H9 (cell line): Measurements from ENCODE around the gene RPL12. TPM values are rescaled to one million over a fixed set of nuclear protein-coding genes. Genes with fewer than 3 reads are reported as not detected.

Source experiments
- DNase-seq: peaks from one replicate; pipeline ENCODE4 v3.0.0-alpha.2; 2017
- H2AFZ ChIP-seq: one replicate; pipeline ENCODE4 v1.6.1; 2013; ENCODE audit warnings: mild to moderate bottlenecking, low read length, control low read depth, moderate library complexity
- H2AK5ac ChIP-seq: 2 replicates; pipeline ENCODE4 v1.6.1; 2013; ENCODE audit warnings: low read length, control low read depth, mixed read lengths; ENCODE audit not compliant: insufficient read length
- H2BK120ac ChIP-seq: one replicate; pipeline ENCODE4 v1.6.1; 2013; ENCODE audit warnings: low read depth, mild to moderate bottlenecking, low read length, control low read depth, inconsistent platforms; ENCODE audit not compliant: poor library complexity, severe bottlenecking
- H2BK12ac ChIP-seq: 2 replicates; pipeline ENCODE4 v1.6.1; 2013; ENCODE audit warnings: low read length, control low read depth, mixed read lengths, low read depth; ENCODE audit not compliant: insufficient read length
- H2BK15ac ChIP-seq: 2 replicates; pipeline ENCODE4 v1.6.1; 2013; ENCODE audit warnings: low read depth, low read length, control low read depth
- H2BK20ac ChIP-seq: one replicate; pipeline ENCODE4 v1.6.1; 2013; ENCODE audit warnings: low read depth, mild to moderate bottlenecking, low read length, control low read depth, inconsistent platforms; ENCODE audit not compliant: poor library complexity, severe bottlenecking
- H2BK5ac ChIP-seq: 2 replicates; pipeline ENCODE4 v1.6.1; 2013; ENCODE audit warnings: low read length, control low read depth, mixed read lengths; ENCODE audit not compliant: insufficient read length
- H3K14ac ChIP-seq: 2 replicates; pipeline ENCODE4 v1.6.1; 2013; ENCODE audit warnings: low read length, control low read depth; ENCODE audit not compliant: insufficient read depth
- H3K18ac ChIP-seq: 2 replicates; pipeline ENCODE4 v1.6.1; 2013; ENCODE audit warnings: low read depth, mild to moderate bottlenecking, mixed read lengths, low read length, control low read depth; ENCODE audit not compliant: insufficient read length
- H3K23ac ChIP-seq: 2 replicates; pipeline ENCODE4 v1.6.1; 2013; ENCODE audit warnings: low read length, control low read depth, mixed read lengths, low read depth; ENCODE audit not compliant: insufficient read length
- H3K23me2 ChIP-seq: 2 replicates; pipeline ENCODE4 v1.6.1; 2013; ENCODE audit warnings: low read depth, mild to moderate bottlenecking, mixed read lengths, low read length, control low read depth; ENCODE audit not compliant: insufficient read length, poor library complexity, severe bottlenecking
- H3K27ac ChIP-seq: 2 replicates; pipeline ENCODE4 v1.5.1; 2013; ENCODE audit warnings: low read length, control low read depth, mixed read lengths, low read depth; ENCODE audit not compliant: insufficient read length
- H3K27me3 ChIP-seq: 2 replicates; pipeline ENCODE4 v1.6.1; 2013; ENCODE audit warnings: low read length, control low read depth, inconsistent platforms; ENCODE audit not compliant: insufficient read depth
- H3K4ac ChIP-seq: 2 replicates; pipeline ENCODE4 v1.6.1; 2013; ENCODE audit warnings: low read depth, mild to moderate bottlenecking, control low read depth, inconsistent platforms, low read length, moderate library complexity
- H3K4me1 ChIP-seq: 2 replicates; pipeline ENCODE4 v1.6.1; 2013; ENCODE audit warnings: low read length, control low read depth, inconsistent platforms; ENCODE audit not compliant: insufficient read depth
- H3K4me2 ChIP-seq: 2 replicates; pipeline ENCODE4 v1.6.1; 2013; ENCODE audit warnings: low read length, control low read depth, mixed read lengths; ENCODE audit not compliant: insufficient read length, insufficient read depth
- H3K56ac ChIP-seq: 2 replicates; pipeline ENCODE4 v1.6.1; 2013; ENCODE audit warnings: low read depth, mild to moderate bottlenecking, mixed read lengths, low read length, control low read depth; ENCODE audit not compliant: insufficient read length
- H3K79me1 ChIP-seq: 2 replicates; pipeline ENCODE4 v1.6.1; 2013; ENCODE audit warnings: low read depth, mild to moderate bottlenecking, moderate library complexity, low read length, control low read depth, inconsistent platforms; ENCODE audit not compliant: insufficient read depth, poor library complexity, severe bottlenecking
- H3K79me2 ChIP-seq: 2 replicates; pipeline ENCODE4 v1.6.1; 2013; ENCODE audit warnings: low read length, control low read depth, inconsistent platforms; ENCODE audit not compliant: insufficient read depth
- H3K9ac ChIP-seq: 2 replicates; pipeline ENCODE4 v1.6.1; 2013; ENCODE audit warnings: low read length, control low read depth, mixed read lengths; ENCODE audit not compliant: insufficient read length; ENCODE audit errors: extremely low read depth
- H3K9me3 ChIP-seq: one replicate; pipeline ENCODE4 v1.6.1; 2013; ENCODE audit warnings: low read depth, low read length, inconsistent platforms; ENCODE audit not compliant: control insufficient read depth
- H3T11ph ChIP-seq: one replicate; pipeline ENCODE4 v1.6.1; 2013; ENCODE audit warnings: mild to moderate bottlenecking, low read length, control low read depth, inconsistent platforms
- H4K20me1 ChIP-seq: one replicate; pipeline ENCODE4 v1.6.1; 2013; ENCODE audit not compliant: control insufficient read depth, insufficient read length, insufficient read depth
- H4K5ac ChIP-seq: 2 replicates; pipeline ENCODE4 v1.6.1; 2013; ENCODE audit warnings: low read depth, mild to moderate bottlenecking, mixed read lengths, low read length, control low read depth; ENCODE audit not compliant: insufficient read length
- H4K8ac ChIP-seq: replicated peaks from 2 replicates; pipeline ENCODE4 v1.6.1; 2013; ENCODE audit warnings: low read length, control low read depth, mixed read lengths, low read depth; ENCODE audit not compliant: insufficient read length
- H4K91ac ChIP-seq: 2 replicates; pipeline ENCODE4 v1.6.1; 2013; ENCODE audit warnings: low read depth, mild to moderate bottlenecking, moderate library complexity, mixed read lengths, low read length, control low read depth; ENCODE audit not compliant: insufficient read length
- H3K27ac Mint-ChIP-seq, 3 experiments: 2 replicates in 2 of 3; 3 replicates in 1 of 3; pipeline ENCODE4 v1.8.0; 2020 to 2021; ENCODE audit warnings: mixed read lengths in 3 of 3, mild to moderate bottlenecking in 1 of 3, moderate library complexity in 1 of 3
- H3K27me3 Mint-ChIP-seq: 2 replicates; pipeline ENCODE4 v1.8.0; 2021; ENCODE audit warnings: low read depth, mild to moderate bottlenecking, moderate library complexity, mixed read lengths
- H3K36me3 Mint-ChIP-seq, 3 experiments: 2 replicates in 2 of 3; 3 replicates in 1 of 3; pipeline ENCODE4 v1.8.0; 2020 to 2021; ENCODE audit warnings: low read depth in 3 of 3, mixed read lengths in 3 of 3; ENCODE audit not compliant: insufficient read depth in 1 of 3
- H3K4me1 Mint-ChIP-seq, 2 experiments: 2 replicates each; pipeline ENCODE4 v1.8.0; 2020; ENCODE audit warnings: mixed read lengths in 2 of 2
- H3K4me3 Mint-ChIP-seq, 2 experiments: 2 replicates in 1 of 2; 3 replicates in 1 of 2; pipeline ENCODE4 v1.8.0; 2020 to 2021; ENCODE audit warnings: mild to moderate bottlenecking in 2 of 2, mixed read lengths in 2 of 2, moderate library complexity in 1 of 2
- H3K9me3 Mint-ChIP-seq, 2 experiments: 2 replicates in 1 of 2; 3 replicates in 1 of 2; pipeline ENCODE4 v1.8.0; 2020; ENCODE audit warnings: mild to moderate bottlenecking in 2 of 2, mixed read lengths in 2 of 2, moderate library complexity in 1 of 2
- WGBS: extraction: QIAGEN DNeasy Blood & Tissue Kit; methylation state at CpG from one replicate; pipeline ENCODE4 v1.1.7; 2013; ENCODE audit warnings: missing lambda C conversion rate, low lambda C conversion rate, mixed read lengths; ENCODE audit not compliant: insufficient read length; ENCODE audit errors: extremely low coverage; 5-methylcytosine and 5-hydroxymethylcytosine counted together
- total RNA-seq: library from RNA; stranded (reverse); gene quantifications from 2 replicates; pipeline ENCODE4 v1.2.1, GENCODE V29; 2021
- TF ChIP-seq, protein P1 (sequence below): fragments of 200-600 bp; sonication (generic); conservative IDR thresholded peaks from 3 replicates; pipeline ENCODE4 v1.8.0; 2021; ENCODE audit warnings: antibody characterized with exemption, mild to moderate bottlenecking

The RPL12 gene
- total RNA-seq, 1 experiment from 2014 or later, result 1,710 TPM

GRCh38 chr9:127398715-127399400, 52.3 kb downstream of the RPL12 start:
- Histone ChIP-seq H3K4me1 (no peaks in the 10 kb centered on the region), H3K9ac (no peak overlapping the region), H2BK15ac (no peak overlapping the region), H3T11ph (no peak overlapping the region), H3K4ac (no peak overlapping the region), H2BK12ac (no peak overlapping the region), H2AK5ac (no peak overlapping the region), H4K20me1 (no peaks in the 10 kb centered on the region), H4K91ac (no peak overlapping the region), H2BK5ac (no peak overlapping the region), H3K14ac (no peak overlapping the region), H3K79me2 (no peaks in the 10 kb centered on the region), H3K79me1 (no peaks in the 10 kb centered on the region), H3K9me3 (no peaks in the 10 kb centered on the region), H3K23ac (no peak overlapping the region), H3K4me2 (peak overlapping the region; percentile 64), H3K27me3 (no peaks in the 10 kb centered on the region), H2AFZ (no peak overlapping the region), H3K23me2 (peaks cover 11% of the 10 kb centered on the region), H4K8ac (no peak overlapping the region), H3K27ac (no peak overlapping the region), H2BK120ac (no peak overlapping the region), H2BK20ac (no peak overlapping the region), H4K5ac (no peak overlapping the region), H3K18ac (no peak overlapping the region), H3K56ac (no peak overlapping the region)
- no CpG with 5 or more reads among the region's 13 CpGs for WGBS
- Mint-ChIP-seq H3K4me3 (peak overlapping the region; percentile 68 to 87), H3K9me3 (no peaks in the 10 kb centered on the region), H3K27me3 (peaks cover 11% of the 10 kb centered on the region), H3K4me1 (peaks cover 10 to 14% of the 10 kb centered on the region in 2 experiments), H3K36me3 (peaks cover 1 to 14% (median 7%) of the 10 kb centered on the region in 3 experiments; a peak in 5 of 7 replicates), H3K27ac (no peak overlapping the region; a peak in 1 of 7 replicates)
- DNase-seq, result no peak
- TF ChIP-seq, protein P1, sequence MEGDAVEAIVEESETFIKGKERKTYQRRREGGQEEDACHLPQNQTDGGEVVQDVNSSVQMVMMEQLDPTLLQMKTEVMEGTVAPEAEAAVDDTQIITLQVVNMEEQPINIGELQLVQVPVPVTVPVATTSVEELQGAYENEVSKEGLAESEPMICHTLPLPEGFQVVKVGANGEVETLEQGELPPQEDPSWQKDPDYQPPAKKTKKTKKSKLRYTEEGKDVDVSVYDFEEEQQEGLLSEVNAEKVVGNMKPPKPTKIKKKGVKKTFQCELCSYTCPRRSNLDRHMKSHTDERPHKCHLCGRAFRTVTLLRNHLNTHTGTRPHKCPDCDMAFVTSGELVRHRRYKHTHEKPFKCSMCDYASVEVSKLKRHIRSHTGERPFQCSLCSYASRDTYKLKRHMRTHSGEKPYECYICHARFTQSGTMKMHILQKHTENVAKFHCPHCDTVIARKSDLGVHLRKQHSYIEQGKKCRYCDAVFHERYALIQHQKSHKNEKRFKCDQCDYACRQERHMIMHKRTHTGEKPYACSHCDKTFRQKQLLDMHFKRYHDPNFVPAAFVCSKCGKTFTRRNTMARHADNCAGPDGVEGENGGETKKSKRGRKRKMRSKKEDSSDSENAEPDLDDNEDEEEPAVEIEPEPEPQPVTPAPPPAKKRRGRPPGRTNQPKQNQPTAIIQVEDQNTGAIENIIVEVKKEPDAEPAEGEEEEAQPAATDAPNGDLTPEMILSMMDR, result no peak
